Fibroblast of mammary gland (primary cell): ENCODE results near the gene TMEM87B.

Experiments
- DNase-seq: peaks from one replicate; pipeline ENCODE4 v3.0.0-alpha.2; 2010; ENCODE audit warnings: low read depth
- H3K4me3 ChIP-seq: 2 replicates; pipeline ENCODE4 v1.5.1; 2011; ENCODE audit warnings: low read depth, mild to moderate bottlenecking, low read length, moderate library complexity; ENCODE audit not compliant: control insufficient read depth
- TF ChIP-seq, protein P1 (sequence below): conservative IDR thresholded peaks from 2 replicates; pipeline ENCODE4 v1.5.1; 2011; ENCODE audit warnings: low read depth, low read length, inconsistent platforms; ENCODE audit not compliant: control insufficient read depth, insufficient read depth

The TMEM87B gene

GRCh38 chr2:112148477-112148876, 93.4 kb downstream of the TMEM87B start:
- TF ChIP-seq, protein P1, sequence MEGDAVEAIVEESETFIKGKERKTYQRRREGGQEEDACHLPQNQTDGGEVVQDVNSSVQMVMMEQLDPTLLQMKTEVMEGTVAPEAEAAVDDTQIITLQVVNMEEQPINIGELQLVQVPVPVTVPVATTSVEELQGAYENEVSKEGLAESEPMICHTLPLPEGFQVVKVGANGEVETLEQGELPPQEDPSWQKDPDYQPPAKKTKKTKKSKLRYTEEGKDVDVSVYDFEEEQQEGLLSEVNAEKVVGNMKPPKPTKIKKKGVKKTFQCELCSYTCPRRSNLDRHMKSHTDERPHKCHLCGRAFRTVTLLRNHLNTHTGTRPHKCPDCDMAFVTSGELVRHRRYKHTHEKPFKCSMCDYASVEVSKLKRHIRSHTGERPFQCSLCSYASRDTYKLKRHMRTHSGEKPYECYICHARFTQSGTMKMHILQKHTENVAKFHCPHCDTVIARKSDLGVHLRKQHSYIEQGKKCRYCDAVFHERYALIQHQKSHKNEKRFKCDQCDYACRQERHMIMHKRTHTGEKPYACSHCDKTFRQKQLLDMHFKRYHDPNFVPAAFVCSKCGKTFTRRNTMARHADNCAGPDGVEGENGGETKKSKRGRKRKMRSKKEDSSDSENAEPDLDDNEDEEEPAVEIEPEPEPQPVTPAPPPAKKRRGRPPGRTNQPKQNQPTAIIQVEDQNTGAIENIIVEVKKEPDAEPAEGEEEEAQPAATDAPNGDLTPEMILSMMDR = no peak
- no peak for DNase-seq
- H3K4me3 ChIP-seq = no peak overlapping the region

- H3K4me3 ChIP-seq = no peak overlapping the region
- TF ChIP-seq, protein P1 = no peak
- no peak for DNase-seq
These were observed 94.1 kb downstream of the TMEM87B start for GRCh38 chr2:112149194-112149593.

DNA sequence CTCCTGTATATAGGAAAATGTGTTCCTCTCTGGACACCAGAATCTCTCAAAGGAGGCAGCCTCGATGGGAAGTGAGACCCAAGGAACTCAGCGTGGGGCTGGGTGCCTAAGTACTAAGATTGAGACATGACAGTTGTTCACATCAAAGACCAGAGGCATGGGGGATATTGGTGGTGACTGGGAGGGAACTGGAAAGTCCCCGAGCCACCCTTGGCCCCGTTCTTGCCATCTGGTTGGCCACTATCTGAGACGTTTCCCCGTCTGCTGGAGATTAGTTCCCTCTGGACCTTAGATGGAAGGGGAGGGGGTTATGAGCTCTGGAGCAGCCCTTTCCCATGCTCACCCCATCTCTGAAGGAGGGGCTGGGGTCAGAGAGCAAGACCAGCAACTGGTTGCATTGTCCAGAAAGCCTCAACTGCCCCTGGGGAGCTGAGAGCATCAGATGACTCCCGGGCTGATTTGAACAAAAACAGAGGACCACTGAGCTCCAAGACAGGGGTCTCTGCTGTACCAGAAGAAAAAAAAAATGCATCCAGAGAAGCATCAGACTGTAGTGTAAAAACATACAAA, 94.9 kb downstream of the TMEM87B start:
- DNase-seq = peak; percentile 70
- TF ChIP-seq, protein P1 = no peak

GRCh38 chr2:112150447-112150846, 95.4 kb downstream of the TMEM87B start:
- TF ChIP-seq, protein P1 = no peak
- DNase-seq = peak; percentile 97
- no peak overlapping the region for H3K4me3 ChIP-seq

More for the DNA sequence above, 94.9 kb downstream of the TMEM87B start:
- H3K4me3 ChIP-seq = no peak overlapping the region

- TF ChIP-seq, protein P1 = no peak
- no peak overlapping the region for H3K4me3 ChIP-seq
- no peak for DNase-seq
These were observed 95.8 kb downstream of the TMEM87B start for GRCh38 chr2:112150851-112151250.

GRCh38 chr2:112151271-112151670, 96.2 kb downstream of the TMEM87B start:
- DNase-seq = peak; percentile 50
- TF ChIP-seq, protein P1 = no peak
- H3K4me3 ChIP-seq = no peak overlapping the region
